ENCODE results near the gene DDIAS. TPM values are rescaled to one million over a fixed set of nuclear protein-coding genes. Genes with fewer than 3 reads are reported as not detected.
"Not testable (repeated sequence)": the region's sequence is repeated elsewhere in the genome, so short reads cannot be mapped to it uniquely, and the experiment has no call there.

Gene DDIAS
- total and polyA plus RNA-seq, 9 of the 15 experiments (the other 6 are each of a cell fraction or from before 2014, with no cell fraction given), result 9.4 to 27.2 (median 23.3) TPM

- DNase-seq (ENCODE audit: extremely low read depth in 1 of 4, low spot score in 3 of 4); H3K27ac ChIP-seq (ENCODE audit: extremely low read depth, low read depth, low read length); intact Hi-C loops (cut with micrococcal nuclease): not testable (repeated sequence)
These were observed 70.0 kb downstream of the DDIAS start for GRCh38 chr11:82971519-82971946.

DNA sequence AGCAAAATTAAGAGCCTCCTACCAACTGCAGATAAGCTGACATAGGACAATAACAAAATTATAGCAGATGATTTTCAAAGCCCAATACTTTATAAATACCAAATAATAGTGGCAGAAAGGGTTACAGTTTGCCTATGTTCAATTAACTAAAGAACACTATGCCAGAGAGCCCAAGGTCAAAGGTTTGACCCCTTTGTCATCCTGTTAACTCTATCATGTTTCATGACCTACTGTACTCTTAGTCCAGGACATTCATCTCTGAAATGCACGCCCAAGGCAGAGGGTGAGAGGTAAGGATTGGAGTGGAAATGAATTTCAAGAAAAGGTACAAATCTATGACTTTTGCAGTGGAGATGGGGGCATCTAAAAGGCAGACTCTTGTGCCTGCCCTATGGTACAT lies 70.6 kb downstream of the DDIAS start:
- Histone ChIP-seq H3K9ac (ENCODE audit: insufficient read depth in 1 of 2, low read depth in 2 of 2, low read length in 2 of 2) (no peak overlapping the region), H4K20me1 (replicated peaks; ENCODE audit: control insufficient read depth, insufficient read depth, low read length) (no peaks in the 10 kb centered on the region), H3K36me3 (ENCODE audit: control insufficient read depth, insufficient read depth, low read length) (no peaks in the 10 kb centered on the region), H3K9me1 (ENCODE audit: control insufficient read depth, insufficient read depth, low read length) (no peaks in the 10 kb centered on the region), H3K79me2 (ENCODE audit: control insufficient read depth, insufficient read depth, low read length) (no peaks in the 10 kb centered on the region), H3K4me1 (replicated peaks in 1 of 2; ENCODE audit: control insufficient read depth in 2 of 2, insufficient read depth in 2 of 2, low read length in 2 of 2) (no peaks in the 10 kb centered on the region), H3K27me3 (ENCODE audit: control insufficient read depth in 2 of 2, insufficient read depth in 2 of 2, low read length in 2 of 2) (no peaks in the 10 kb centered on the region), H3K4me2 (ENCODE audit: insufficient read depth, low read length) (no peak overlapping the region), H3K9me3 (replicated peaks; ENCODE audit: control insufficient read depth, insufficient read depth, low read depth, low read length) (no peaks in the 10 kb centered on the region), H3K27ac (ENCODE audit: extremely low read depth, low read depth, low read length) (no peak overlapping the region), H3K4me3 (no peak overlapping the region), H2AFZ (ENCODE audit: low read depth, low read length) (no peak overlapping the region)
- FAIRE-seq (no peak), ATAC-seq (no peak), DNase-seq (ENCODE audit: extremely low read depth in 1 of 4, low spot score in 3 of 4) (no peak)
- POLR2A ChIA-PET, result no interaction called here
- intact Hi-C loops (cut with micrococcal nuclease) (no loop called here), in situ Hi-C loops (cut with MboI) (no loop called here)
- BruUV-seq (replicated peaks), result no TSS peak
- WGBS (ENCODE audit: insufficient coverage, low coverage, missing lambda C conversion rate), result 8% methylated on average over 1 of the region's 1 CpG
- CTCF ChIA-PET (ENCODE audit: low intra/inter-chr PET ratio), result no interaction called here
- TF ChIP-seq ZNF695 (CRISPR knock-in tag; IDR thresholded peaks at IDR 0.05) (no peak), ZNF717 (CRISPR knock-in tag; IDR thresholded peaks at IDR 0.05) (no peak), SREBF2 (CRISPR knock-in tag; IDR thresholded peaks at IDR 0.05) (no peak), ZFX (CRISPR knock-in tag; IDR thresholded peaks at IDR 0.05) (no peak), JUNB (CRISPR knock-in tag; conservative IDR thresholded peaks at IDR 0.05) (no peak)
- TF ChIP-seq, protein P1, sequence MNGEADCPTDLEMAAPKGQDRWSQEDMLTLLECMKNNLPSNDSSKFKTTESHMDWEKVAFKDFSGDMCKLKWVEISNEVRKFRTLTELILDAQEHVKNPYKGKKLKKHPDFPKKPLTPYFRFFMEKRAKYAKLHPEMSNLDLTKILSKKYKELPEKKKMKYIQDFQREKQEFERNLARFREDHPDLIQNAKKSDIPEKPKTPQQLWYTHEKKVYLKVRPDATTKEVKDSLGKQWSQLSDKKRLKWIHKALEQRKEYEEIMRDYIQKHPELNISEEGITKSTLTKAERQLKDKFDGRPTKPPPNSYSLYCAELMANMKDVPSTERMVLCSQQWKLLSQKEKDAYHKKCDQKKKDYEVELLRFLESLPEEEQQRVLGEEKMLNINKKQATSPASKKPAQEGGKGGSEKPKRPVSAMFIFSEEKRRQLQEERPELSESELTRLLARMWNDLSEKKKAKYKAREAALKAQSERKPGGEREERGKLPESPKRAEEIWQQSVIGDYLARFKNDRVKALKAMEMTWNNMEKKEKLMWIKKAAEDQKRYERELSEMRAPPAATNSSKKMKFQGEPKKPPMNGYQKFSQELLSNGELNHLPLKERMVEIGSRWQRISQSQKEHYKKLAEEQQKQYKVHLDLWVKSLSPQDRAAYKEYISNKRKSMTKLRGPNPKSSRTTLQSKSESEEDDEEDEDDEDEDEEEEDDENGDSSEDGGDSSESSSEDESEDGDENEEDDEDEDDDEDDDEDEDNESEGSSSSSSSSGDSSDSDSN (IDR thresholded peaks at IDR 0.05; ENCODE audit: borderline replicate concordance in 1 of 2, low read depth in 2 of 2, low read length in 2 of 2), result no peak

More at GRCh38 chr11:82971519-82971946, 70.0 kb downstream of the DDIAS start:
- H3K9me3 ChIP-seq (replicated peaks; ENCODE audit: control insufficient read depth, insufficient read depth, low read depth, low read length); ATAC-seq; H3K9me1 ChIP-seq (ENCODE audit: control insufficient read depth, insufficient read depth, low read length); H3K4me1 ChIP-seq (replicated peaks in 1 of 2; ENCODE audit: control insufficient read depth in 2 of 2, insufficient read depth in 2 of 2, low read length in 2 of 2); H4K20me1 ChIP-seq (replicated peaks; ENCODE audit: control insufficient read depth, insufficient read depth, low read length); H3K4me3 ChIP-seq; H2AFZ ChIP-seq (ENCODE audit: low read depth, low read length); in situ Hi-C loops (cut with MboI); H3K36me3 ChIP-seq (ENCODE audit: control insufficient read depth, insufficient read depth, low read length); FAIRE-seq; BruUV-seq (replicated peaks); H3K4me2 ChIP-seq (ENCODE audit: insufficient read depth, low read length); H3K79me2 ChIP-seq (ENCODE audit: control insufficient read depth, insufficient read depth, low read length); H3K9ac ChIP-seq (ENCODE audit: insufficient read depth in 1 of 2, low read depth in 2 of 2, low read length in 2 of 2); POLR2A ChIA-PET; H3K27me3 ChIP-seq (ENCODE audit: control insufficient read depth in 2 of 2, insufficient read depth in 2 of 2, low read length in 2 of 2); CTCF ChIA-PET (ENCODE audit: low intra/inter-chr PET ratio): not testable (repeated sequence)
- peak; percentile 54 for TF ChIP-seq NFYB (IDR thresholded peaks at IDR 0.05; ENCODE audit: extremely low read depth, insufficient read length)
- WGBS (ENCODE audit: insufficient coverage, low coverage, missing lambda C conversion rate), result 61% methylated on average over 7 of the region's 8 CpGs
